HEK293 (cell line): ENCODE data around the gene FNIP1.

Experiments
- CTCF ChIA-PET: fragments of 350-600 bp; formaldehyde crosslinking; extraction: SDS; loops from one replicate; lab custom pipeline; 2021; ENCODE audit warnings: antibody characterized with exemption; lab: Yijun Ruan, JAX
- POLR2A ChIA-PET: fragments of 300-600 bp; formaldehyde crosslinking; extraction: SDS; loops from one replicate; lab custom pipeline; 2020; ENCODE audit warnings: antibody characterized with exemption, inconsistent platforms; lab: Yijun Ruan, JAX
- H3K27ac ChIP-seq: fragments of 200-500 bp; sonication (Bioruptor generic); 2 replicates; pipeline ENCODE4 v1.5.1; 2014; ENCODE audit warnings: low read depth, low read length, control low read depth, inconsistent platforms; ENCODE audit errors: extremely low read depth
- H3K36me3 ChIP-seq, 2 experiments: fragments of 200-500 bp in 1 of 2; sonication (Bioruptor generic) in 1 of 2; 1 replicate in 1 of 2; 2 replicates in 1 of 2; pipeline ENCODE4 v1.5.1; 2014 to 2017; ENCODE audit warnings: inconsistent platforms in 2 of 2, low read length in 2 of 2; ENCODE audit not compliant: control insufficient read depth in 2 of 2, insufficient read depth in 1 of 2
- H3K4me1 ChIP-seq: fragments of 200-500 bp; sonication (Bioruptor generic); 2 replicates; pipeline ENCODE4 v1.5.1; 2014; ENCODE audit warnings: mild to moderate bottlenecking, low read length, inconsistent platforms; ENCODE audit not compliant: control insufficient read depth, insufficient read depth
- H3K4me3 ChIP-seq: 2 replicates; pipeline ENCODE4 v1.5.1; 2011; ENCODE audit warnings: low read depth, mild to moderate bottlenecking, control low read depth, low read length, moderate library complexity
- H3K9me3 ChIP-seq: fragments of 200-500 bp; sonication (Bioruptor generic); 2 replicates; pipeline ENCODE4 v1.5.1; 2014; ENCODE audit warnings: low read depth, low read length, inconsistent platforms; ENCODE audit not compliant: control insufficient read depth, insufficient read depth
- PRDM10 ChIP-seq: fragments of 450-650 bp; formaldehyde crosslinking; IDR thresholded peaks from 2 replicates; pipeline ENCODE4 v1.5.1; 2016; ENCODE audit warnings: missing biosample characterization, missing genetic modification characterization
- SCRT1 ChIP-seq: fragments of 450-650 bp; formaldehyde crosslinking; IDR thresholded peaks from 2 replicates; pipeline ENCODE4 v1.5.1; 2016; ENCODE audit warnings: missing biosample characterization, missing genetic modification characterization, borderline replicate concordance
- TSHZ1 ChIP-seq: fragments of 450-650 bp; formaldehyde crosslinking; IDR thresholded peaks from 2 replicates; pipeline ENCODE4 v1.5.1; 2016; ENCODE audit warnings: missing biosample characterization, missing genetic modification characterization, borderline replicate concordance
- ZNF112 ChIP-seq: fragments of 450-650 bp; formaldehyde crosslinking; IDR thresholded peaks from 2 replicates; pipeline ENCODE4 v1.5.0; 2017; ENCODE audit warnings: missing biosample characterization, missing genetic modification characterization
- ZNF157 ChIP-seq: fragments of 450-650 bp; formaldehyde crosslinking; IDR thresholded peaks from 2 replicates; pipeline ENCODE4 v1.5.1; 2016; ENCODE audit warnings: missing biosample characterization, missing genetic modification characterization
- ZNF19 ChIP-seq: fragments of 450-650 bp; formaldehyde crosslinking; IDR thresholded peaks from 2 replicates; pipeline ENCODE4; 2016; ENCODE audit warnings: missing biosample characterization, missing genetic modification characterization, low read depth
- ZNF211 ChIP-seq: fragments of 450-650 bp; formaldehyde crosslinking; IDR thresholded peaks from 2 replicates; pipeline ENCODE4 v1.5.1; 2016; ENCODE audit warnings: low read depth, missing biosample characterization, missing genetic modification characterization
- ZNF398 ChIP-seq: fragments of 450-650 bp; formaldehyde crosslinking; IDR thresholded peaks from 2 replicates; pipeline ENCODE4 v1.5.1; 2017; ENCODE audit warnings: missing biosample characterization, missing genetic modification characterization
- ZNF449 ChIP-seq: fragments of 450-650 bp; formaldehyde crosslinking; IDR thresholded peaks from 2 replicates; pipeline ENCODE4 v1.5.1; 2017; ENCODE audit warnings: missing biosample characterization, mild to moderate bottlenecking, missing genetic modification characterization, moderate library complexity
- ZNF624 ChIP-seq: fragments of 450-650 bp; formaldehyde crosslinking; IDR thresholded peaks from 2 replicates; pipeline ENCODE4 v1.5.1; 2017; ENCODE audit warnings: missing biosample characterization, missing genetic modification characterization
- ZNF664 ChIP-seq: fragments of 450-650 bp; formaldehyde crosslinking; IDR thresholded peaks from 2 replicates; pipeline ENCODE4 v1.5.1; 2016; ENCODE audit warnings: missing biosample characterization, missing genetic modification characterization
- TF ChIP-seq, protein P1 (sequence below): fragments of 450-650 bp; formaldehyde crosslinking; IDR thresholded peaks from 2 replicates; pipeline ENCODE4 v1.5.1; 2016; ENCODE audit warnings: missing biosample characterization, missing genetic modification characterization
- TF ChIP-seq, protein P2 (sequence below): fragments of 450-650 bp; formaldehyde crosslinking; IDR thresholded peaks from 2 replicates; pipeline ENCODE4 v1.5.1; 2016; ENCODE audit warnings: missing biosample characterization, missing genetic modification characterization

FNIP1 gene

GRCh38 chr5:131644822-131645221 lies 152.0 kb downstream of the FNIP1 start:
- H3K27ac ChIP-seq = no peak overlapping the region
- no peaks in the 10 kb centered on the region for H3K9me3 ChIP-seq
- POLR2A ChIA-PET = no interaction called here
- TF ChIP-seq ZNF19 (tag by site-specific recombination) = no peak
- no peak for TF ChIP-seq ZNF398 (tag by site-specific recombination)
- no peak for TF ChIP-seq ZNF664 (tag by site-specific recombination)
- TF ChIP-seq ZNF449 = no peak
- TF ChIP-seq ZNF112 (tag by site-specific recombination) = no peak
- no peak for TF ChIP-seq ZNF157
- TF ChIP-seq SCRT1 = no peak
- no peak for TF ChIP-seq ZNF624 (tag by site-specific recombination)
- TF ChIP-seq, protein P1, sequence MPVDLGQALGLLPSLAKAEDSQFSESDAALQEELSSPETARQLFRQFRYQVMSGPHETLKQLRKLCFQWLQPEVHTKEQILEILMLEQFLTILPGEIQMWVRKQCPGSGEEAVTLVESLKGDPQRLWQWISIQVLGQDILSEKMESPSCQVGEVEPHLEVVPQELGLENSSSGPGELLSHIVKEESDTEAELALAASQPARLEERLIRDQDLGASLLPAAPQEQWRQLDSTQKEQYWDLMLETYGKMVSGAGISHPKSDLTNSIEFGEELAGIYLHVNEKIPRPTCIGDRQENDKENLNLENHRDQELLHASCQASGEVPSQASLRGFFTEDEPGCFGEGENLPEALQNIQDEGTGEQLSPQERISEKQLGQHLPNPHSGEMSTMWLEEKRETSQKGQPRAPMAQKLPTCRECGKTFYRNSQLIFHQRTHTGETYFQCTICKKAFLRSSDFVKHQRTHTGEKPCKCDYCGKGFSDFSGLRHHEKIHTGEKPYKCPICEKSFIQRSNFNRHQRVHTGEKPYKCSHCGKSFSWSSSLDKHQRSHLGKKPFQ (tag by site-specific recombination) = no peak
- no peak for TF ChIP-seq ZNF211 (tag by site-specific recombination)
- no peak for TF ChIP-seq PRDM10 (tag by site-specific recombination)
- TF ChIP-seq TSHZ1 = no peak
- TF ChIP-seq, protein P2, sequence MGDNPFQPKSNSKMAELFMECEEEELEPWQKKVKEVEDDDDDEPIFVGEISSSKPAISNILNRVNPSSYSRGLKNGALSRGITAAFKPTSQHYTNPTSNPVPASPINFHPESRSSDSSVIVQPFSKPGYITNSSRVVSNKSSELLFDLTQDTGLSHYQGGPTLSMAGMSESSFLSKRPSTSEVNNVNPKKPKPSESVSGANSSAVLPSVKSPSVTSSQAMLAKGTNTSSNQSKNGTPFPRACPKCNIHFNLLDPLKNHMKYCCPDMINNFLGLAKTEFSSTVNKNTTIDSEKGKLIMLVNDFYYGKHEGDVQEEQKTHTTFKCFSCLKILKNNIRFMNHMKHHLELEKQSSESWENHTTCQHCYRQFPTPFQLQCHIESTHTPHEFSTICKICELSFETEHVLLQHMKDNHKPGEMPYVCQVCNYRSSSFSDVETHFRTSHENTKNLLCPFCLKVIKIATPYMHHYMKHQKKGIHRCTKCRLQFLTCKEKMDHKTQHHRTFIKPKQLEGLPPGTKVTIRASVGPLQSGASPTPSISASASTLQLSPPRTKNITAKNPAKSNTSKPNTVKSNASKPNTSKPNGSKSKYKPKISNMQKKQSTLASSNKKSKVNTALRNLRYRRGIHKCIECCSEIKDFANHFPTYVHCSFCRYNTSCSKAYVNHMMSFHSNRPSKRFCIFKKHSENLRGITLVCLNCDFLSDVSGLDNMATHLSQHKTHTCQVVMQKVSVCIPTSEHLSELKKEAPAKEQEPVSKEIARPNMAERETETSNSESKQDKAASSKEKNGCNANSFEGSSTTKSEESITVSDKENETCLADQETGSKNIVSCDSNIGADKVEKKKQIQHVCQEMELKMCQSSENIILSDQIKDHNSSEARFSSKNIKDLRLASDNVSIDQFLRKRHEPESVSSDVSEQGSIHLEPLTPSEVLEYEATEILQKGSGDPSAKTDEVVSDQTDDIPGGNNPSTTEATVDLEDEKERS = no peak
- H3K4me1 ChIP-seq = no peaks in the 10 kb centered on the region
- H3K4me3 ChIP-seq = no peak overlapping the region
- CTCF ChIA-PET = interaction anchor here (1.0 kb wide), 1 partner anchor 55 kb away, joined by 3 read pairs; no protein-coding TSS in a partner anchor
- H3K36me3 ChIP-seq = peaks cover 10 to 41% of the 10 kb centered on the region in 2 experiments
